HG02938 (cell line): ENCODE data around the gene ADAMTS13.
A peak's percentile ranks its signal among the peaks of the same experiment; 100 is the strongest.

Source experiments
- ATAC-seq: cut with Tn5 transposase; IDR thresholded peaks from one replicate; pipeline ENCODE4 v1.9.1; 2021; ENCODE audit warnings: mild to moderate bottlenecking, moderate library complexity; ENCODE audit not compliant: unreplicated experiment

The ADAMTS13 gene

GRCh38 chr9:133452562-133452961, 30.4 kb downstream of the ADAMTS13 start:
- no peak for ATAC-seq

GRCh38 chr9:133453651-133454050, 31.5 kb downstream of the ADAMTS13 start:
- ATAC-seq = no peak

- ATAC-seq = no peak
These were observed 32.2 kb downstream of the ADAMTS13 start for GRCh38 chr9:133454325-133454724.

GRCh38 chr9:133454943-133455673, 32.9 kb downstream of the ADAMTS13 start:
- no peak for ATAC-seq

- ATAC-seq = no peak
These were observed 33.8 kb downstream of the ADAMTS13 start for GRCh38 chr9:133455936-133456335.

- no peak for ATAC-seq
These were observed 34.2 kb downstream of the ADAMTS13 start for GRCh38 chr9:133456409-133456808.

- no peak for ATAC-seq
These were observed 35.1 kb downstream of the ADAMTS13 start for GRCh38 chr9:133457233-133457632.

GRCh38 chr9:133457748-133458147, 35.6 kb downstream of the ADAMTS13 start:
- no peak for ATAC-seq

- ATAC-seq = no peak
These were observed 36.6 kb downstream of the ADAMTS13 start for GRCh38 chr9:133458643-133459312.

- ATAC-seq = peak; percentile 75
These were observed 37.6 kb downstream of the ADAMTS13 start, which contains the start of gene CACFD1 for GRCh38 chr9:133459476-133460404. TSS of gene CACFD1 (plus strand) at chr9:133459978. CDS start at chr9:133460067, 89 bp downstream.

- peak; percentile 10 for ATAC-seq
These were observed 38.4 kb downstream of the ADAMTS13 start for GRCh38 chr9:133460405-133461175.

GRCh38 chr9:133461975-133462374, 39.8 kb downstream of the ADAMTS13 start:
- no peak for ATAC-seq

GRCh38 chr9:133463234-133463863, 41.2 kb downstream of the ADAMTS13 start:
- ATAC-seq = no peak

GRCh38 chr9:133463864-133464615, 41.9 kb downstream of the ADAMTS13 start:
- ATAC-seq = no peak

GRCh38 chr9:133464638-133465037, 42.5 kb downstream of the ADAMTS13 start:
- no peak for ATAC-seq

GRCh38 chr9:133465984-133466383, 43.8 kb downstream of the ADAMTS13 start:
- ATAC-seq = no peak

GRCh38 chr9:133467101-133467500, 44.9 kb downstream of the ADAMTS13 start:
- no peak for ATAC-seq

GRCh38 chr9:133468374-133468773, 46.2 kb downstream of the ADAMTS13 start:
- no peak for ATAC-seq

GRCh38 chr9:133468777-133469421, 46.7 kb downstream of the ADAMTS13 start:
- ATAC-seq = no peak
